Stimulated activated CD8-positive, alpha-beta memory T cell treated with anti-CD3 and anti-CD28 coated beads, Interleukin-7, amount 100 ng/mL, for 48 hours (primary cell): ENCODE results near the gene TWF2.

ENCODE experiments used
- DNase-seq, 2 donors: peaks; one replicate each; pipeline ENCODE4 v3.0.0-alpha.2; 2020; ENCODE audit warnings: low read depth in 1 of 2; ENCODE audit errors: extremely low read depth in 1 of 2

The TWF2 gene

GRCh38 chr3:52185311-52185710, 53.6 kb downstream of the TWF2 start:
- DNase-seq: no peak

DNA sequence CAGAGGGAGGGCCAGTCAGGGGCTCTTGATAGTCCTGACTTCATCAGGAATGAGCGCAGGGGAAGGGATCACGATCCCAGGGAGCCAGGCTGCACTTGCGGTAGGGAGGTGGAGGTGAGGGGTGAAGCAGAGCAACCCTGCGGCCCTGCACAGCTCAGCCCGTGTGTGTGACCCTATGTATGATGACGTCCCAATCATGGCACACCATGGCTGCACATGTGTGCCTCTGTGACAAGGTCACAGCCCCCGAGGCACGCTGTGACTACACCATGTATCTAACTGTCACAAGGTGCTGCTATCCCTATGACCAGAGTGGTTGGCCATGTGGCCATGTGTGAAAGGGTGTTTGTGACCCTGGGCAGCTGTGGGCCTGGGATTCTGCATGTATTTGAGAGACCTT, 54.3 kb downstream of the TWF2 start:
- DNase-seq: no peak

- no peak for DNase-seq
Measured at GRCh38 chr3:52183786-52184445, 55.0 kb downstream of the TWF2 start.

- DNase-seq: no peak
Measured at GRCh38 chr3:52182691-52183090, 56.3 kb downstream of the TWF2 start.

DNA sequence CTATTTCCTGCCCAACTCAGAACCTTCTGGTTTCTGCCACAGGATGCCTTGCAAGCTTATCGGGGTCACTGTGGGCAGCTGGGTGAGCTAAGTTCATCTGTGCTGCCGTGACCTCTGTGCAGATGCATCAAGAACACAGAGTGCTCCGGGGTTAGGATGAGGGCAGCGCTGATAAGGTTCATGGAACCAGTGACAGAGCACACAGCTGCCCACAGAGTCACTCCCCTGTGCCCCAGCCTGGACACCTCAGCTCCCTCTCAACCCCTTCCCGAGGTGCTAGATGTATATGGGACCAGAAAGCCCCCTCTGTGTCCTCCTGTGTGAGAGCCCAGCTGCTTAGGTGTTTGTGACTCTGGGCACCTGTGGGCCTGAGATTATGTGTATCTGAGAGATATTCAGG, 56.8 kb downstream of the TWF2 start:
- DNase-seq: no peak

GRCh38 chr3:52181543-52181942, 57.4 kb downstream of the TWF2 start:
- DNase-seq: no peak
